Measurements from ENCODE around the gene FAM237B. TPM values are rescaled to one million over a fixed set of nuclear protein-coding genes. Genes with fewer than 3 reads are reported as not detected.
A peak's percentile ranks its signal among the peaks of the same experiment; 100 is the strongest.

FAM237B gene
- total and polyA plus RNA-seq, 2 of the 4 experiments (the other 2 are of a cell fraction), result not detected

DNA sequence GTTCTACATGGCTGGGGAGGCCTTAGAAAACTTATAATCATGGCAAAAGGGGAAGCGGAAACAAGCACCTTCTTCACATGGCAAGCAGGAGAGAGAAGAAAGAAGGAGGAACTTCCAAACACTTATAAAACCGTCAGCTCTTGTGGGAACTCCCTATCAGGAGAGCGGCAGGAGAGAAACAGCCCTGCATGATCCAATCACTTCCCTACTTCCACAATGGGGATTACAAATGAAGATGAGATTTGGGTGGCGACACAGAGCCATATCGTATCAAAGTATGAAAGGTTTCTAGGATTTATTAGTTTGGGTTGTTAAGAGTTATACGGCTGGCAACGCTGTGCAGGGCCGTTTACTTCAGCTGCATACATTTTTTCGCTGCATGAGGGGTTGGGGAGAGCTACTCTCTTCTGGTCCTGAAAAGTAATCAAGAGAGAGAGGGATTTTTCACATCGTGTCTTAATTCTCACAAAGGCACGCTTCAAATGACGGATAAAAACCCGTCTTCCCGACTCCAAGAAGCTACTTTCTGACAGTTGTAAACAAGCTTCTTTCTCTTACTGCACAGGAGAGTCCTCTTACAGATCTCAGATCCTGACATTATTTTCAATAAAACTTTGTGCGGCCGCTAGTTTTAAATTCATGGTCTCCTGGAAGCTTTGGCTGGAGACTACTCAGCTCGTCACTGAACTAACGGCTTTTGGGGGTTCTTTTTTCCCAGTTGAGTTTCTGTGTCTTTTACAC lies 24.7 kb upstream of the FAM237B start (continued):
- TF ChIP-seq, protein P1, sequence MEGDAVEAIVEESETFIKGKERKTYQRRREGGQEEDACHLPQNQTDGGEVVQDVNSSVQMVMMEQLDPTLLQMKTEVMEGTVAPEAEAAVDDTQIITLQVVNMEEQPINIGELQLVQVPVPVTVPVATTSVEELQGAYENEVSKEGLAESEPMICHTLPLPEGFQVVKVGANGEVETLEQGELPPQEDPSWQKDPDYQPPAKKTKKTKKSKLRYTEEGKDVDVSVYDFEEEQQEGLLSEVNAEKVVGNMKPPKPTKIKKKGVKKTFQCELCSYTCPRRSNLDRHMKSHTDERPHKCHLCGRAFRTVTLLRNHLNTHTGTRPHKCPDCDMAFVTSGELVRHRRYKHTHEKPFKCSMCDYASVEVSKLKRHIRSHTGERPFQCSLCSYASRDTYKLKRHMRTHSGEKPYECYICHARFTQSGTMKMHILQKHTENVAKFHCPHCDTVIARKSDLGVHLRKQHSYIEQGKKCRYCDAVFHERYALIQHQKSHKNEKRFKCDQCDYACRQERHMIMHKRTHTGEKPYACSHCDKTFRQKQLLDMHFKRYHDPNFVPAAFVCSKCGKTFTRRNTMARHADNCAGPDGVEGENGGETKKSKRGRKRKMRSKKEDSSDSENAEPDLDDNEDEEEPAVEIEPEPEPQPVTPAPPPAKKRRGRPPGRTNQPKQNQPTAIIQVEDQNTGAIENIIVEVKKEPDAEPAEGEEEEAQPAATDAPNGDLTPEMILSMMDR (conservative IDR thresholded peaks at IDR 0.05; ENCODE audit: low read depth, low read length), result no peak

DNA sequence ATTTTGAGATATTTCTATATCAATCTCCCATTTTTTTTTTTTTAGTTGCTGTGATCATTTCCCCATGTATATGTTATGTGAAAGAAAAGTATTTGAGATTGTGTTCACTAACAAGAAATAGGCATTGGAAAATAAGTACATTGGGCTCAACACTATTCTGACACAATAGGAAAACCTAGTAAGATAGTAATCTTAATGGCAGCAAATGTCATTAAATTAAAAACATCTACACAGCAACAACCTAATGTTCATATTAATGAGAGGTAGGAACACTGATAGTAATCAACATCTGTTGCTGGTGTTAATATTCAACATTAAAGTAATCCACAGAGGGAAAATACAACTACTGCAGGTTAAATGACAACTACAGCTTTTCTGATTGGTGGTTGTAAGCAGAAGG lies 23.9 kb upstream of the FAM237B start:
- no TSS peak for BruUV-seq (replicated peaks)
- Histone ChIP-seq H3K14ac (replicated peaks; ENCODE audit: low read depth, low read length) (no peak overlapping the region), H2BK5ac (ENCODE audit: low read depth, low read length, poor library complexity, severe bottlenecking) (no peak overlapping the region), H3K4me3 (ENCODE audit: insufficient read depth, low read depth, low read length) (no peak overlapping the region), H3K23ac (ENCODE audit: low read depth, low read length) (no peak overlapping the region), H3K4ac (ENCODE audit: low read depth, low read length) (no peak overlapping the region), H2BK20ac (ENCODE audit: low read depth, low read length) (no peak overlapping the region), H2AK5ac (ENCODE audit: low read depth, low read length) (no peak overlapping the region), H2AK9ac (replicated peaks; ENCODE audit: low read depth, low read length, poor library complexity) (no peak overlapping the region), H3K4me2 (ENCODE audit: low read depth, low read length) (peak overlapping the region; percentile 86; the same call in 1 of the 2 replicates), H3K9me1 (ENCODE audit: insufficient read depth, low read length) (peaks cover 3% of the 10 kb centered on the region; the same call in 1 of the 2 replicates), H3K18ac (ENCODE audit: low read depth, low read length) (no peak overlapping the region), H3K9me3 (ENCODE audit: control insufficient read depth, insufficient read depth, low read length) (no peaks in the 10 kb centered on the region), H3K79me1 (ENCODE audit: low read depth in 1 of 2, low read length in 2 of 2) (peaks cover 10 to 19% of the 10 kb centered on the region in 2 experiments; a peak in 3 of 4 replicates), H3K4me1 (ENCODE audit: control insufficient read depth, insufficient read depth, low read length) (no peaks in the 10 kb centered on the region; the same call in 1 of the 2 replicates), H3K27ac (ENCODE audit: insufficient read depth, low read length) (no peak overlapping the region), H3K9ac (ENCODE audit: low read depth, low read length) (no peak overlapping the region; the same call in 1 of the 2 replicates), H4K5ac (ENCODE audit: low read depth, low read length) (peak overlapping the region; percentile 79; the same call in 1 of the 2 replicates), H4K20me1 (ENCODE audit: insufficient read depth, low read length) (no peaks in the 10 kb centered on the region), H2BK120ac (ENCODE audit: low read depth, low read length) (no peak overlapping the region), H3K27me3 (ENCODE audit: control insufficient read depth, insufficient read depth, low read length) (no peaks in the 10 kb centered on the region), H3K36me3 (ENCODE audit: control insufficient read depth, insufficient read depth, low read length) (no peaks in the 10 kb centered on the region), H4K8ac (ENCODE audit: low read depth in 2 of 2, low read length in 2 of 2) (peak overlapping the region; percentile 87 to 97; a peak in 3 of 4 replicates), H4K91ac (ENCODE audit: insufficient read depth, low read depth, low read length) (no peak overlapping the region), H2BK15ac (ENCODE audit: low read depth, low read length) (no peak overlapping the region), H2AFZ (replicated peaks; ENCODE audit: low read length, poor library complexity) (no peak overlapping the region), H3K56ac (ENCODE audit: extremely low read depth, insufficient read depth, low read length) (no peak overlapping the region)
- ChIA-PET CTCF (no interaction called here), POLR2A (ENCODE audit: unreplicated experiment) (no interaction called here)
- no peak for ATAC-seq (ENCODE audit: low read depth)
- in situ Hi-C loops (cut with MboI; ENCODE audit: low sequenced_read_pairs), result no loop called here
- TF ChIP-seq RAD21 (IDR thresholded peaks at IDR 0.05; ENCODE audit: low read length) (no peak), RFX5 (IDR thresholded peaks at IDR 0.05; ENCODE audit: low read depth, low read length) (no peak), CEBPB (IDR thresholded peaks at IDR 0.05; ENCODE audit: low read depth, low read length) (no peak), MAZ (IDR thresholded peaks at IDR 0.05; ENCODE audit: borderline replicate concordance, low read depth, low read length) (no peak)
- dilution Hi-C loops (cut with HindIII; ENCODE audit: low sequenced_read_pairs, unreplicated experiment), result no loop called here
- intact Hi-C loops (cut with micrococcal nuclease), result no loop called here
- no peak for DNase-seq
